Stimulated activated CD4-positive, alpha-beta T cell treated with anti-CD3 and anti-CD28 coated beads, Interleukin-4, amount 100 ng/mL, for 48 hours (primary cell): ENCODE results near the gene TMEM9B.
"Not testable (repeated sequence)": the region's sequence is repeated elsewhere in the genome, so short reads cannot be mapped to it uniquely, and the experiment has no call there.

Experiments used
- DNase-seq, 2 donors: peaks; one replicate each; pipeline ENCODE4 v3.0.0-alpha.2; 2020; ENCODE audit warnings: low read depth in 2 of 2

TMEM9B gene

DNA sequence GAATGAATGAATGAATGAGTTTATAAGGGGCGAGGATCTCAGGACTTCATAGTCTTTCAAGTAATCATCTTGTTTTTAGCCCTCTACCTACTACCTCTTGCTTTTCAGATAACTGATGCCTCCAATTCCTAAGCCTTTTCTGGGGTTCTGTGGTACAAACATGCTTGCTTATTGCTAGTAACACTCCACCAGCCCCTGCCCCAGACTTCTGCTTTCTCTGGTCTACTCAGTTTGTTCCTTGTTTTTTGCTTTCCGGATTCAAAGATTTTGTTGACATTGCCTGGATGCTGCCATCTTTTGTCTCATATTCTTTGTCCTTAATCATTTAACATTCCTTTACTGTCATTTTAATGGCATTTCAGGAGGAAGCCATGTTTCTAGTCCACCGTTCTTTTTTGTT is 8.9 kb upstream of the TMEM9B start:
- no peak for DNase-seq

DNA sequence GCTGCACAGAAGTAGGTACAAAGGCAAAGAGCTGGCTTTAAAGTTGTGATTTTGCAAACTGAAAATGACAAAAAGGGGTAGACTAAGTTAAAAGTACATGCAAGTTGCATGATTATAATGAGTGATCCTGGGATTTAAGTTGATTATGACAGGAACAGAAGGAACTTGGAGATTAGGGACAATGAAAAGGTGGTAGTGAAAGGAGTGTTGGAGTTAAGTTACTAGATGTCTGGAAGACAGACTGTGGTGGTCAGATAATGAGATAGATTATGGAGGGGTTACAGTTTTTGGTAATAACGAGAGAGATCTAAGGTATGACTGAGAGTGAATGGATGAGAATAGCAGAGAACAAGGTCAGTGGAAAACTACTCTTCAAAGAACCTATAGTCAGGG is 7.7 kb upstream of the TMEM9B start:
- no peak for DNase-seq

DNA sequence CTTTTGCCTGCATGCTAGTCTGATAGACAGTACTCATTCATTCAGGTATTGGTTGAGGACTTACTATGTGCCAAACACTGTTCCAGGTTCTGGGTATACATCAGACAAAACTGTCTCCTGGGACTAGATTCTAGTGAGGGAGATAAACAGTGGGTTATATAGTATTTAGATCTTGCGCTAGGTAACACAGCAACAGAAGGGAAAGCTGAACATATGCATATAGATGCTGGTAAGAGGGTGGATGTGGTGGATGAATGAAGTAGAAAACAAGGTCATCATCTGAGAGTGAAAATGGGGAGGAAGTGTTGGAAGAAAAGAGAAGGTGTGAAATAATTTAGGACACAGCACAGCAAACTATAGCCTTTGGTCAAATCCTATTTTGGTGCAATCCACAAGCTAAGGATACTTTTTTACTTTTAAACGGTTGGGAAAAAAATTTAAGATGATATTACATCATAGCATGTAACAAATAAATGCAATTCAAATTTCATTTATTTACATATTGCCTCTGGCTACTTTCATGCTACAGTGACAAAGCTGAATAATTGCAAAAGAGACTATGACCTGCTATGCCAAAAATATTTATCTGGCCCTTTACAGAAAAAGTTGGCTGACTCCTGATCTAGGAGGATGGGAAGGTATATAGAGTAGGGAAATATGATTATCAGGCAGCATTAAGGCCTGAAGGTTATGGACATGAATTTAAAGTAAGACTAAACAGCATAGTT is 7.1 kb upstream of the TMEM9B start:
- no peak for DNase-seq

DNA sequence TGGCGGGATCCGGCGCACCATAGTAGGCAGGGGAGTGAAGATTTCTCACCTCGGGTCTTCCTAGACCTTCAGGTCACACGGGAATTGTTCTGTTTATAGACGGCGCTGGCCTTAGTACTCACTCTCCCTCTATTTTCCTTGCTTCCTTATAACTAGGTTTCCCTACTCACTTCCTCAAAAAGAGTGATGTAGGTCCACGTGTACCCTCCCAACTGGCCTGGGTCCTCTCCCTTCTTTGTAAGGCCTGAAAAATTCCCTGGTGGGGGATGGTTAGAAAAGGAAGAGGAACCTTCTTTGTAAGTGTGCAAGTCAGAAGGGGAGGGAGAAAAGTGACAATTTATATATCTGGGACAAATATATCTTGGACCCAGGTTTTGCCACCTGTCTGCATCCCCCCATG is 2.9 kb upstream of the TMEM9B start:
- DNase-seq: no peak

DNA sequence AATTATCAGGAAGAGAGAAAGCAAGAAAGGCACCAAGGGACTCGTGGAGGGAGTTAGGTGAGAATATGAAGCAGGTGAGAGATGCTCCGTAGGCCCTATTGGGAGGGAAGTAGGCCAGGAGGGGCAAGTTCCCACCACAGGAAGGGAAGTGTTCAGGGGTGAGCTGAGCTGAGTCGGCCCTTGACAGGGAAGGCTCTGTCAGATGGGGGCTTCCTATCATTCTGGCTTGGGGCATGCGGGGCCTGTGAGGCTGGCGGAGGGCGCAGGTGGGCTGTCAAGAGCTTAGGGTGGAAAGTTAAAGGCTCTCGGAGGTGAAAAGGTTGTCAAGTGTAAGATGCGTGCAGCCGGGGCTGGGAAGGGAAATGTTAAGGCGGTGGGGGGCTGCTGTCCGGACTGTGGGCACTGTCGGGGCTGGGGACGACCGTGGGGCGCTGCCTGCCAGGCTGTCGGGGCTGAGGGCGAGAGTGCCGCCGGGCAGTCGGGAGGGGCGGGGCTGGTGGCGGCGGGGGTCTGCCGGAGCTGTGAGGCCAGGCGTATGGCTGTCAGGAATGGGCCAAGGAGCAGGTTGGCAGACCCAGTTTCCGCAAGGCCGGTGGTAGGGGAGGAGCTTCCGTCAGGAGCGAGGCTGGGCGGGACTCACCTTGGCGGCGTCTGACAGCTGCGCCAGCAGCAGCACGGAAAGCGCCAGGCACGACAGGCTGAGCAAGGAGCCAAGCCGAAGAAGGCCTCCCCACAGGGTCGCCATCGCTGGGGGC is 496 bp downstream of the TMEM9B start:
- peak; percentile 68 to 79 for DNase-seq

DNA sequence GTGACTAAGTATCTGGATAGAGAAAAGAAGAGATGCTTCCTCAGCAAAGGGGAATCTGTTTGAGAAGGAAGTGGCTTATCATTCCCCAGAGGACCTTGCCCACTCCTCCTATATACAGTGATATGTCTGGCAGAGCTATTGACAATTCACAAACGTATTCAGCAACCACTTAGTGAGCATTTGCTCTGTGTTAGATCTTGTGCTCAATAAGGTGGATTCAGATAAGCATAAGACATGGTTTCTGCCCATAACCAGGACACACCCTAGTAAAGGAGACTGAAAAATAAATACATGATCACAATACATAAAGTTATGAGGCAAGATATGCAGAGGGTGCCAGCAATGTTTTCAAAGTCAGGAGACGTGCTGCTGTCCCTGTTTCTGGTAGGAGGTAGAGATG is 1.4 kb downstream of the TMEM9B start:
- no peak for DNase-seq

DNA sequence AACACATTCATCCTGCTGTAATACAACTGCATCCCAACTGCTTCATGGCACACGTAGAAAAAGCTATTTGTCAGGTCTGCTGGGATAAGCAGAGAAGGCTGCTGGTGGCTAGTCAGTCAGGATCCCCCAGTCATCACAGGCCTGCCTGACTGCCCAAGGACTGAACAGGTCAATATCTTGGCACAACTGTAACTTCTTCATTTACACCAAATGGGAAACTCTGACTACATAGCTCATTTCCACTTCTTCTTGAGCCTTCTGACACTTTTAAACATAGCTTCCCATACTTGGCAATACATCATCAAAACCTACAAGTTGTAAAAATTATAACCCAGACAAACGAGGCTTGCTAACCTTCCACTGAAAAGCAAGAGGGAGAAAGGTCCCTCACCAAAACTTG is 2.8 kb downstream of the TMEM9B start:
- no peak for DNase-seq

DNA sequence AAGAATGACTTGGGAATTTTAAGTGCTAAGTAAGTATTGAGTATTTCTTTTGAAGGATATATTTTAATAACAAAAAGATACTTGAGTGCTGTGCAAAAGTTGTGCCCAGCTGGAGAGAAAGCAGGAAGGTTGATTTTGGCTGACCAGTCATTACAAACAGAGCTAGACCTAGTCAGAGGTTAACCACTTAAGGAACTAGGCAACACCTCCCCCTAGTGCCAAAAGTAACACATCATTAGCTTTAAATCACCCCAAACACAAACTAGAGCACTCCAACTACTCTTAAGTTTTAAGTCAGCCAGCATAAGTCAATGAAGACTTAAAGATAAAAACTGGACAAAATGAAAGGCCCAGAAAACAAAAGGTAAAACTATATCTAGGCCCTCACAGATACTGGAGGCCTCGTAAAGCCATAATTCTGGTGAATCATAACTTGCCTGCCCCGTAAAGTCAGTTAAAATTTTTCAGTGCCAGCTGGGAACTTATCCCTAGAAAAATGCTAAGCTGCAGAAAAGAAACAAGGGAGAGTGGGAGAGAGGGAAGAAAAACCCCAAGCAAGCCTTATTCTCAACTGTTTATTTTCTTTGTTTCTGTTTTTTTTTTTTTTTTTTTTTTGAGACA is 4.6 kb downstream of the TMEM9B start:
- no peak for DNase-seq

DNA sequence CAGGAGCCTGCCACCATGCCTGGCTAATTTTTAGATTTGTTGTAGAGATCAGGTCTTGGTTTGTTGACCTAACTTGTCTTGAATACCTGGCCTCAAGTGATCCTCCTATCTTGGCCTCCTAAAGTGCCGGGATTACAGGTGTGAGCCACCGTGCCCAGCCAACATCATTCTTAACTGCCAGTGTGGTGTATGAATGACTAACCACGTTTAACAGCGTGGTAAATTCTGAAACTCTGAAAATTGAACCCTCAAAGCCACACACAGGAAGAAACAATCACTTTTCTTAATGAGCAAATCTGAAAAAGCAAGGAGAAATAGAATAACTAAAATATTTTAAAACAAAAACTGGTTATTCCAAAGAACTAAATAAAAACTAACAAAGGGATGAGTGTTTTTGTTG is 7.4 kb downstream of the TMEM9B start:
- DNase-seq: no peak

DNA sequence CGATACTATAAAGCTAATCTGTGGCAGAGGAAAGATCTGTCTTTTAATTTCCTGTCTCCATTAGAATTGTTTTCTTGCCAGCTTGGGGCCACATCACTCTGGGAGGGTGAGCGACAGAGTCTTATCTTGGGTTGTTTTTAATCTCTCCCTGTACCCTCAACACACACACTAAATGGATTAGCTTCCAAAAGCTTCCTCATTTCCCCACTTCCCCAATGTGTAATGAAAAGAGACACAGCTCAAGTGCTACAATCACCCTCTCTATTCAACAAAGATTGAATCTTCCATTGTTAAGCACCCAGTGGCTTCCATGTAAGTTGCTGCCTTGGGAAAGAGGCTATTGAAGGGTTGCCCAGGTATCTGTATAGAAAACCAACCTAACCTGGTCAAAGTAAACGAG is 15.4 kb downstream of the TMEM9B start:
- DNase-seq: no peak

DNA sequence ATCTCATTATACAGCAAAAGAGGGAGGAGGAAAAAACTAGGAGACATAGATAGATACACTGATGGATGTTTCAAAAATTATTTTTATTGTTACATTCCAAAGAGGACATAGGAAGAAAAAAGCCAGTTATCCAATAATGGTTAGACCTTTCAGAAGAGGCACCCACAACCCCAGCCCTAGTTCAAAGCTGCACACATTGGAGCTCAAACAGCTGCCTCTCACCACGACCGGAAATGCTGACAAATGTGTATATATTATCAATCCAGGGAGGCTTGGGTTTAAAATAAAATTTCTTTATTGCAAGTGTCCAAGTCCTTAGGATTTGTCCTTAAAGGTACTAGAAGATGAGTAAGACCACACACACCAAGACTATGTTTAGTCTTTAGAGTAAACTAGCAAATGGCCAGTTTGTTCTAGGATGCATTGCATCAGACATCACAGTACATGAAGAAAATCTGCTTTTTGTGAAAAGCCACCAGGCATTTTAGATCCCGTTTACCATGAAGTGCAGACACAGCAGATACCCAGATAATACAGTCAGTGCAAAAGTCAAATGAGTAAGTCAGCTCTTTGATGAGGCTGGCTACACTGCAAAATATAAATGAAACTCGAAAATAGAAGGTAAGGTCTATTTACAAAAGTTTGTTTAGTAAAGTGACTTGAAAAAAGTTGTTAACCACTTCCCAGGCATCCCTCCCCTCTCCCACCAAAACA is 16.9 kb downstream of the TMEM9B start:
- DNase-seq: no peak

DNA sequence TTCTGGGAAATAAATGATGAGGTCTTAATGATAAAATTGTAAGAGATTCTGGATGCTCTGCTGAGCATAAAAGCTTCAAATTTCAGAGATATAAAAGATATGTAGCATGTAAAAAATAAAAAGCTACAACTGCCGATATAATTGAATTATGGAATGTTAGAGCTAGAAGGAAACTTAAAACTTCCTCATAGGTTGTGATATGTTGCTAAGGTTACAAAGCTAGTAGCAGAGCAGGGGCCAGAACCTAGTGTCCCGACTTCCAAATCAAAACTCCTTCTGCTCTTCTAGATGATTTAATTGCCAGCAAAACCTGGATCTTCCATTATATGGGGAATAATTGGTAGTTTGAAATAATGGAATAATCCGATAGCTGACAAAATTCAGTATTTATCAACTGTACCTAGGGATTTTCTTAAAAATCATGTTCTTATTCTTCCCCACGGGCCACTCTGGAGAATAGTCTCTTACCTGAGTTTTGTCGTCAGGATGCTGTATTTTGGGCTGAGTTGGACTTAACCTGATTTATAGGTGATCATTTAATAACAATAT is 21.6 kb downstream of the TMEM9B start, which contains the start of gene ASCL3:
Gene ASCL3, minus strand, starts transcription at position 499 of the 549 bp plus-strand sequence. CDS start 4,855 bp downstream, outside the sequence.
- DNase-seq: no peak

DNA sequence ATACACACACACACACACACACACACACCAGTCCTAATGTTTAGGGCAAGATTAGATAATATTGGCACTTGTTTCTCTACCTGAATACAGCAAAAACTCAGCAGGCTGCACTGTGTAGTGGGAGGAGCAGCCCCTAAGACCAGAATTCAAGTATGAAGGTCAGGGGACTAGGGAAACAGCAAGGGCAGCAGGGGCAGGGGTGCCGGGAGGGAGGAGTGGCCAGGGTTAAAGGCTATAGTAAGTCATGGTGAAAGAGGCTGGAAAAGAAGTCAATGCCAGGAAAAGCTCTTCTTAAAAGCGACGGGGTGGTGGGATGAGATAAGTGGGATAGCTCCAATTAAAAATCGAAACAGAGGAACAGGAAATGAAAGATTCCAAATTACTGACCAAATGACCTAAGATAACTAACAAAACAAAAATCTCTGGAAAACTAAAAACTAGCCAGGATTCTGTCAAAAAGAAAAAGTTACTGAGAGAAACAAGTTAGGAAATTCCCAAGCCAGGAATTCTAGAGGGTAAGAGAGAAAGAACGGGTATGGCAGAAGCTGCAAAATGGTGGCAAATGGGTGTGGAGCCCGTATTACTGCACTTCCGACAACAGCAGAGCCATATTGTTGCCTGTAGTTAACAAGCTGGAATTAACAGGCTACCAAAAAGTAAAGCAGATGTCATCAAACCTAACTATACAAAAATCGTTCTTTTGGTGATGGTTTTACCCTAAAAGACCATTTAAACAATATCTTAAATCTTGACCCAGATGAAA is 22.7 kb downstream of the TMEM9B start:
- no peak for DNase-seq

DNA sequence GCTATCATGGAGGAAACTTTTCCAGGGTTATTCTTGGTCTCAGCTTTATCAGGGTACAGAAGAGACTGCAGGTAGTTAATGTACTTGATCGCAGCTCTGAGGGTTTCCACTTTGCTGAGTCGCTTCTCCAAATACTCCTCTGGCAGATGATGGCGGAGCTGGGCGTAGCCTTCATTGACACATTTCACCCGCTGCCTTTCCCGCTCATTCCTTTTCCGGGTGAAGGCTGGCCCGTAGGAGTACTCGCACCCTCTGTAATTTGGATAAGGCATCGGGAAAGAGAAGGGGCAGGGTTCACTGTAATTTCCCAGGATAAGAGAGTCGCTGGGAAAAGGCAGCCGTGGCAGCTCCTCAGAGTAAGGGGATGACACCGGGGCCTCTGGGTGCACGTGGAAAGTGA is 26.6 kb downstream of the TMEM9B start:
- DNase-seq: no peak

DNA sequence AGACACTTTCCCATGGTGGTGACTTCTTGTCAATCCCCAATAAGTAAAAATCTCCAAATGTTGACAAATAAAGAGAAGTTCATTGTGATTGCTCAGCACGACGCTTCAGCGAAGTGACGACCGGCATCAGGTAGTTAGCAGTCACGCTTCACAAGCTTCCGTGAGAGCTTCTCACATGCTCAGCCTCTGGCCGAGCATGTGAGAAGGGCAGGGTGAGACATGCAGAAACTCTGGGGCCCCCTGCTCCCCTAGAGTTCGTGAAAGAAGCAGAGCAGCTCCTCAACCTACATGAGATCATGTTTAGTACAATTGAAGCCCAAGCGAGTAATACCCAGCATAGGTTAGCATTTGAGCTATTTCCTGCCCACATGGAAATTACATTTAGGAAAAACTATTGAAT is 27.1 kb downstream of the TMEM9B start:
- DNase-seq: no peak

DNA sequence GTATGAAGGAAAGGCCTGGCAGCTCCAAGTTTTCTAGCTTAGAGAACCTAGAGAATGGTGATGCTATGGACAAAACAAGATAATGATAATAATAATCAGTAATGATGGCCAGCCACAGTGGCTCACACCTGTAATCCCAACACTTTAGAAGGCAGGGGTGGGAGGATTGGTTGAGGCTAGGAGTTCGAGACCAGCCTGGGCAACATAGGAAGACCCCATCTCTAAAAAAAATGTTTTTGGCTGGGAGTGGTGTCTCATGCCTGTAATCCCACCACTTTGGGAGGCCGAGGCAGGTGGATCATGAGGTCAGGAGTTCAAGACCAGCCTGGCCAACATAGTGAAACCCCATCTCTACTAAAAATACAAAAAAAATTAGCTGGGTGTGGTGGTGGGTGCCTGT is 28.5 kb downstream of the TMEM9B start:
- DNase-seq: not testable (repeated sequence)

DNA sequence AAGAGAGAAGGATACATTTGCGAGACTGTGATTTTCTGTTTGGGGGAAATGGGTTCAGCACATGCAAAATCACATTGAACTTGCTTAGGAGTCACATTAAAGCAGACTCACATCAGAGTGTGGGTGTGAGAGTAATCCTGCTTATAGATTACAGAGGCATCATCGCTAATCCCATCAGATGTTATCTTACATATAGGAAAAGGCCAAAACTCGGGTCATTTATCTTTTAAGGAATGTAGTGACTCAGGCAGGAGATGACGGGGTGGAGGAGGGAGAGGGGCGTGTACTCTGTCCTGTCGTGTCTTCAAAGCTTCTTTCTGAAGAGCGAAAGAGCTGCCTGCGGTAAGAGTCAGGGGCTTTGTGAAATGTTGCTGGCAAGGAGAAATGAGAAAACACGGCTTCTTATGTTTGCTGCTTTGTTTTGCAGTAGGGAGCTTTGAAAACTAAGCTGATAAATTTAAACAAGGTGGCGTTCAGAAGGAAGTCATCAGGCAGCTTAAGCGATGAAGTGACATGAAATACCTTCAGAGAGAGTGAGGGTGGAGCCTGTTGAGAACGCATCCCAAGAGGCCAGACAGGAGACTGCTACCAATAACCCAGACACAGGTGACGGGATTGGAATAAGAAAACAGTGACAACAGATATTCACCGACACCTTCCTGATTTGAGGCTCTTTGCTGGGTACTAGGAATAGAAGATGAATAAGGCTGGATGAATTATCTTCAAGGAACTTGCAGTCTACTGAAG is 29.3 kb downstream of the TMEM9B start:
- no peak for DNase-seq

DNA sequence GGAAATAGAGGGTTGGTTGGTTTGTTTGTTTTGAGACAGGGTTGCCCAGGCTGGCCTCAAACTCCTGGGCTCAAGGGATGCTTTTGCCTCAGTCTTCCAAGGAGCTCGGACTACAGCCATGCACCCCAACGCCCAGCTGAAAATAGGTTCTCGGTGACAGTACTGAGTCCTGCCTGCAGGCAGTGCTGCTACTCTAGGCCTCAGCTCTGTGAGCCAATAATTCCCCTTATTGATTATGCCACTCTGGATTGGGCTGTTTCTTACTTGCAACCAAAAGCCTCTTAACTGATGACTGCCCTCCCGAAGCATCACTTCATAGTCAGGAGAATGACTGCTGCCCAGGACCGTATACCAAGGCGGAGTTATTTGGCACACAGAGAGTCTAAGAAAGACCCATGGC is 30.3 kb downstream of the TMEM9B start:
- no peak for DNase-seq

DNA sequence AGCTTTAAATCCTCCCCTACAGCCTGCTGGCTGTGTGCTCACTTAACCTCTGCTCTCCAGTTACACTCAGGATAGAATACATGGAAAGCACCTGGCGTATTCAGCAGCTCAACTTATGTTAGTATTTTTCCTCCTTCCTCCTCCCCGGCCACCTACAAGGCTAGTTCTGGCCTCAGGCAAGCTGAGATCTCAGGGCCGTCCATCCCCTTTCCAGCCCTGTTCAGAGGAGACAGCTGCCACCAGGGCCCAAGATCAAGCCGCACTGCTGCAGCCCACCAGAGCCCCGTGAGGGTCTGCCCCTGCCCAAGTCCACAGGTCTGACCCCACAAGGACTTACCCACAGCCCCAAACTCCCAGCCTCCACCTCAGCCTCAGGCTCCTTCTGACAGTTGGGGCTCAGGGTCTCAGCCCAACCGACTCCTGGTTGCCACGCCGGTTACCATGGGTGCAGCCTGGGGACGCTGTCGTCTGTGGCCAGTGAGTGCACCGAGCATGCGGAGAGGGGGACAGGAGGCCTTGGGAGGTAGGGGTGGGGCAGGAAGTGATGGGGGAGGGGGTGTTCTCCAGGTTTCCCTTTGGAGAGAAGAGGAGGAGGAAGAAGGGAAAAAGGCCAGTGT is 31.6 kb downstream of the TMEM9B start, which contains the start of gene C11orf16:
Gene C11orf16, minus strand, starts transcription at position 384 of the 617 bp plus-strand sequence. CDS start 639 bp downstream, outside the sequence.
- DNase-seq: no peak
